H9 (cell line): ENCODE measurements around the gene SOHLH1. TPM values are rescaled to one million over a fixed set of nuclear protein-coding genes. Genes with fewer than 3 reads are reported as not detected.

Experiments
- DNase-seq: peaks from one replicate; pipeline ENCODE4 v3.0.0-alpha.2; 2017
- H2AFZ ChIP-seq: one replicate; pipeline ENCODE4 v1.6.1; 2013; ENCODE audit warnings: mild to moderate bottlenecking, low read length, control low read depth, moderate library complexity
- H2AK5ac ChIP-seq: 2 replicates; pipeline ENCODE4 v1.6.1; 2013; ENCODE audit warnings: low read length, control low read depth, mixed read lengths; ENCODE audit not compliant: insufficient read length
- H2BK120ac ChIP-seq: one replicate; pipeline ENCODE4 v1.6.1; 2013; ENCODE audit warnings: low read depth, mild to moderate bottlenecking, low read length, control low read depth, inconsistent platforms; ENCODE audit not compliant: poor library complexity, severe bottlenecking
- H2BK12ac ChIP-seq: 2 replicates; pipeline ENCODE4 v1.6.1; 2013; ENCODE audit warnings: low read length, control low read depth, mixed read lengths, low read depth; ENCODE audit not compliant: insufficient read length
- H2BK15ac ChIP-seq: 2 replicates; pipeline ENCODE4 v1.6.1; 2013; ENCODE audit warnings: low read depth, low read length, control low read depth
- H2BK20ac ChIP-seq: one replicate; pipeline ENCODE4 v1.6.1; 2013; ENCODE audit warnings: low read depth, mild to moderate bottlenecking, low read length, control low read depth, inconsistent platforms; ENCODE audit not compliant: poor library complexity, severe bottlenecking
- H2BK5ac ChIP-seq: 2 replicates; pipeline ENCODE4 v1.6.1; 2013; ENCODE audit warnings: low read length, control low read depth, mixed read lengths; ENCODE audit not compliant: insufficient read length
- H3K14ac ChIP-seq: 2 replicates; pipeline ENCODE4 v1.6.1; 2013; ENCODE audit warnings: low read length, control low read depth; ENCODE audit not compliant: insufficient read depth
- H3K18ac ChIP-seq: 2 replicates; pipeline ENCODE4 v1.6.1; 2013; ENCODE audit warnings: low read depth, mild to moderate bottlenecking, mixed read lengths, low read length, control low read depth; ENCODE audit not compliant: insufficient read length
- H3K23ac ChIP-seq: 2 replicates; pipeline ENCODE4 v1.6.1; 2013; ENCODE audit warnings: low read length, control low read depth, mixed read lengths, low read depth; ENCODE audit not compliant: insufficient read length
- H3K23me2 ChIP-seq: 2 replicates; pipeline ENCODE4 v1.6.1; 2013; ENCODE audit warnings: low read depth, mild to moderate bottlenecking, mixed read lengths, low read length, control low read depth; ENCODE audit not compliant: insufficient read length, poor library complexity, severe bottlenecking
- H3K27ac ChIP-seq: 2 replicates; pipeline ENCODE4 v1.5.1; 2013; ENCODE audit warnings: low read length, control low read depth, mixed read lengths, low read depth; ENCODE audit not compliant: insufficient read length
- H3K27me3 ChIP-seq: 2 replicates; pipeline ENCODE4 v1.6.1; 2013; ENCODE audit warnings: low read length, control low read depth, inconsistent platforms; ENCODE audit not compliant: insufficient read depth
- H3K4ac ChIP-seq: 2 replicates; pipeline ENCODE4 v1.6.1; 2013; ENCODE audit warnings: low read depth, mild to moderate bottlenecking, control low read depth, inconsistent platforms, low read length, moderate library complexity
- H3K4me1 ChIP-seq: 2 replicates; pipeline ENCODE4 v1.6.1; 2013; ENCODE audit warnings: low read length, control low read depth, inconsistent platforms; ENCODE audit not compliant: insufficient read depth
- H3K4me2 ChIP-seq: 2 replicates; pipeline ENCODE4 v1.6.1; 2013; ENCODE audit warnings: low read length, control low read depth, mixed read lengths; ENCODE audit not compliant: insufficient read length, insufficient read depth
- H3K56ac ChIP-seq: 2 replicates; pipeline ENCODE4 v1.6.1; 2013; ENCODE audit warnings: low read depth, mild to moderate bottlenecking, mixed read lengths, low read length, control low read depth; ENCODE audit not compliant: insufficient read length
- H3K79me1 ChIP-seq: 2 replicates; pipeline ENCODE4 v1.6.1; 2013; ENCODE audit warnings: low read depth, mild to moderate bottlenecking, moderate library complexity, low read length, control low read depth, inconsistent platforms; ENCODE audit not compliant: insufficient read depth, poor library complexity, severe bottlenecking
- H3K79me2 ChIP-seq: 2 replicates; pipeline ENCODE4 v1.6.1; 2013; ENCODE audit warnings: low read length, control low read depth, inconsistent platforms; ENCODE audit not compliant: insufficient read depth
- H3K9ac ChIP-seq: 2 replicates; pipeline ENCODE4 v1.6.1; 2013; ENCODE audit warnings: low read length, control low read depth, mixed read lengths; ENCODE audit not compliant: insufficient read length; ENCODE audit errors: extremely low read depth
- H3K9me3 ChIP-seq: one replicate; pipeline ENCODE4 v1.6.1; 2013; ENCODE audit warnings: low read depth, low read length, inconsistent platforms; ENCODE audit not compliant: control insufficient read depth
- H3T11ph ChIP-seq: one replicate; pipeline ENCODE4 v1.6.1; 2013; ENCODE audit warnings: mild to moderate bottlenecking, low read length, control low read depth, inconsistent platforms
- H4K20me1 ChIP-seq: one replicate; pipeline ENCODE4 v1.6.1; 2013; ENCODE audit not compliant: control insufficient read depth, insufficient read length, insufficient read depth
- H4K5ac ChIP-seq: 2 replicates; pipeline ENCODE4 v1.6.1; 2013; ENCODE audit warnings: low read depth, mild to moderate bottlenecking, mixed read lengths, low read length, control low read depth; ENCODE audit not compliant: insufficient read length
- H4K8ac ChIP-seq: replicated peaks from 2 replicates; pipeline ENCODE4 v1.6.1; 2013; ENCODE audit warnings: low read length, control low read depth, mixed read lengths, low read depth; ENCODE audit not compliant: insufficient read length
- H4K91ac ChIP-seq: 2 replicates; pipeline ENCODE4 v1.6.1; 2013; ENCODE audit warnings: low read depth, mild to moderate bottlenecking, moderate library complexity, mixed read lengths, low read length, control low read depth; ENCODE audit not compliant: insufficient read length
- H3K27ac Mint-ChIP-seq, 3 experiments: 2 replicates in 2 of 3; 3 replicates in 1 of 3; pipeline ENCODE4 v1.8.0; 2020 to 2021; ENCODE audit warnings: mixed read lengths in 3 of 3, mild to moderate bottlenecking in 1 of 3, moderate library complexity in 1 of 3
- H3K27me3 Mint-ChIP-seq: 2 replicates; pipeline ENCODE4 v1.8.0; 2021; ENCODE audit warnings: low read depth, mild to moderate bottlenecking, moderate library complexity, mixed read lengths
- H3K36me3 Mint-ChIP-seq, 3 experiments: 2 replicates in 2 of 3; 3 replicates in 1 of 3; pipeline ENCODE4 v1.8.0; 2020 to 2021; ENCODE audit warnings: low read depth in 3 of 3, mixed read lengths in 3 of 3; ENCODE audit not compliant: insufficient read depth in 1 of 3
- H3K4me1 Mint-ChIP-seq, 2 experiments: 2 replicates each; pipeline ENCODE4 v1.8.0; 2020; ENCODE audit warnings: mixed read lengths in 2 of 2
- H3K4me3 Mint-ChIP-seq, 2 experiments: 2 replicates in 1 of 2; 3 replicates in 1 of 2; pipeline ENCODE4 v1.8.0; 2020 to 2021; ENCODE audit warnings: mild to moderate bottlenecking in 2 of 2, mixed read lengths in 2 of 2, moderate library complexity in 1 of 2
- H3K9me3 Mint-ChIP-seq, 2 experiments: 2 replicates in 1 of 2; 3 replicates in 1 of 2; pipeline ENCODE4 v1.8.0; 2020; ENCODE audit warnings: mild to moderate bottlenecking in 2 of 2, mixed read lengths in 2 of 2, moderate library complexity in 1 of 2
- WGBS: extraction: QIAGEN DNeasy Blood & Tissue Kit; methylation state at CpG from one replicate; pipeline ENCODE4 v1.1.7; 2013; ENCODE audit warnings: missing lambda C conversion rate, low lambda C conversion rate, mixed read lengths; ENCODE audit not compliant: insufficient read length; ENCODE audit errors: extremely low coverage; 5-methylcytosine and 5-hydroxymethylcytosine counted together
- total RNA-seq: library from RNA; stranded (reverse); gene quantifications from 2 replicates; pipeline ENCODE4 v1.2.1, GENCODE V29; 2021
- TF ChIP-seq, protein P1 (sequence below): fragments of 200-600 bp; sonication (generic); conservative IDR thresholded peaks from 3 replicates; pipeline ENCODE4 v1.8.0; 2021; ENCODE audit warnings: antibody characterized with exemption, mild to moderate bottlenecking

SOHLH1 gene
- total RNA-seq, 1 experiment from 2014 or later = not detected

- H3K4ac ChIP-seq = no peak overlapping the region
- peaks cover 3% of the 10 kb centered on the region for H3K23me2 ChIP-seq
- peaks cover 37% of the 10 kb centered on the region for H3K27me3 Mint-ChIP-seq
- H3K56ac ChIP-seq = no peak overlapping the region
- no peaks in the 10 kb centered on the region for H3K79me1 ChIP-seq
- no peaks in the 10 kb centered on the region for H4K20me1 ChIP-seq
- H3K27me3 ChIP-seq = peaks cover 4% of the 10 kb centered on the region; the same call in 1 of the 2 replicates
- H3K4me2 ChIP-seq = no peak overlapping the region
- H2AK5ac ChIP-seq = no peak overlapping the region
- TF ChIP-seq, protein P1, sequence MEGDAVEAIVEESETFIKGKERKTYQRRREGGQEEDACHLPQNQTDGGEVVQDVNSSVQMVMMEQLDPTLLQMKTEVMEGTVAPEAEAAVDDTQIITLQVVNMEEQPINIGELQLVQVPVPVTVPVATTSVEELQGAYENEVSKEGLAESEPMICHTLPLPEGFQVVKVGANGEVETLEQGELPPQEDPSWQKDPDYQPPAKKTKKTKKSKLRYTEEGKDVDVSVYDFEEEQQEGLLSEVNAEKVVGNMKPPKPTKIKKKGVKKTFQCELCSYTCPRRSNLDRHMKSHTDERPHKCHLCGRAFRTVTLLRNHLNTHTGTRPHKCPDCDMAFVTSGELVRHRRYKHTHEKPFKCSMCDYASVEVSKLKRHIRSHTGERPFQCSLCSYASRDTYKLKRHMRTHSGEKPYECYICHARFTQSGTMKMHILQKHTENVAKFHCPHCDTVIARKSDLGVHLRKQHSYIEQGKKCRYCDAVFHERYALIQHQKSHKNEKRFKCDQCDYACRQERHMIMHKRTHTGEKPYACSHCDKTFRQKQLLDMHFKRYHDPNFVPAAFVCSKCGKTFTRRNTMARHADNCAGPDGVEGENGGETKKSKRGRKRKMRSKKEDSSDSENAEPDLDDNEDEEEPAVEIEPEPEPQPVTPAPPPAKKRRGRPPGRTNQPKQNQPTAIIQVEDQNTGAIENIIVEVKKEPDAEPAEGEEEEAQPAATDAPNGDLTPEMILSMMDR = no peak
- H2BK15ac ChIP-seq = no peak overlapping the region
- no peak overlapping the region; a peak in 1 of 7 replicates for H3K27ac Mint-ChIP-seq
- no peak overlapping the region for H3K9ac ChIP-seq
- H2BK12ac ChIP-seq = no peak overlapping the region
- H3K23ac ChIP-seq = no peak overlapping the region
- H3K18ac ChIP-seq = no peak overlapping the region
- no peak overlapping the region for H2BK5ac ChIP-seq
- no peak for DNase-seq
- no peak overlapping the region for H4K91ac ChIP-seq
- H3K4me1 ChIP-seq = no peaks in the 10 kb centered on the region
- H3K9me3 Mint-ChIP-seq = peaks cover 22 to 24% of the 10 kb centered on the region in 2 experiments
- no peak overlapping the region for H3K14ac ChIP-seq
- no peaks in the 10 kb centered on the region for H3K79me2 ChIP-seq
- H4K8ac ChIP-seq = no peak overlapping the region
- H2BK120ac ChIP-seq = no peak overlapping the region
- no peak overlapping the region for H3K27ac ChIP-seq
- H3K9me3 ChIP-seq = peaks cover 7% of the 10 kb centered on the region
- H2AFZ ChIP-seq = no peak overlapping the region
- H3K4me1 Mint-ChIP-seq = peaks cover 2 to 10% of the 10 kb centered on the region in 2 experiments; a peak in 3 of 4 replicates
- peaks cover 3 to 21% (median 13%) of the 10 kb centered on the region in 3 experiments for H3K36me3 Mint-ChIP-seq
- WGBS = no CpG with 5 or more reads among the region's 27 CpGs
- H4K5ac ChIP-seq = no peak overlapping the region
- no peak overlapping the region for H3T11ph ChIP-seq
- H3K4me3 Mint-ChIP-seq = no peak overlapping the region; a peak in 1 of 5 replicates
- no peak overlapping the region for H2BK20ac ChIP-seq
Measured at GRCh38 chr9:135734616-135735144, 35.4 kb upstream of the SOHLH1 start.
